DND-41 (cell line): ENCODE measurements around the gene CIDEC.

Experiments used
- EZH2 ChIP-seq: IDR thresholded peaks from 3 replicates; pipeline ENCODE4 v1.6.1; 2012; ENCODE audit warnings: borderline replicate concordance, low read depth, mild to moderate bottlenecking, moderate library complexity, low read length, inconsistent platforms; ENCODE audit not compliant: severe bottlenecking
- TF ChIP-seq, protein P1 (sequence below): IDR thresholded peaks from 2 replicates; pipeline ENCODE4 v1.5.1; 2012; ENCODE audit warnings: borderline replicate concordance, low read length, moderate library complexity, mild to moderate bottlenecking; ENCODE audit not compliant: poor library complexity, severe bottlenecking; ENCODE audit errors: extremely low read depth

DNA sequence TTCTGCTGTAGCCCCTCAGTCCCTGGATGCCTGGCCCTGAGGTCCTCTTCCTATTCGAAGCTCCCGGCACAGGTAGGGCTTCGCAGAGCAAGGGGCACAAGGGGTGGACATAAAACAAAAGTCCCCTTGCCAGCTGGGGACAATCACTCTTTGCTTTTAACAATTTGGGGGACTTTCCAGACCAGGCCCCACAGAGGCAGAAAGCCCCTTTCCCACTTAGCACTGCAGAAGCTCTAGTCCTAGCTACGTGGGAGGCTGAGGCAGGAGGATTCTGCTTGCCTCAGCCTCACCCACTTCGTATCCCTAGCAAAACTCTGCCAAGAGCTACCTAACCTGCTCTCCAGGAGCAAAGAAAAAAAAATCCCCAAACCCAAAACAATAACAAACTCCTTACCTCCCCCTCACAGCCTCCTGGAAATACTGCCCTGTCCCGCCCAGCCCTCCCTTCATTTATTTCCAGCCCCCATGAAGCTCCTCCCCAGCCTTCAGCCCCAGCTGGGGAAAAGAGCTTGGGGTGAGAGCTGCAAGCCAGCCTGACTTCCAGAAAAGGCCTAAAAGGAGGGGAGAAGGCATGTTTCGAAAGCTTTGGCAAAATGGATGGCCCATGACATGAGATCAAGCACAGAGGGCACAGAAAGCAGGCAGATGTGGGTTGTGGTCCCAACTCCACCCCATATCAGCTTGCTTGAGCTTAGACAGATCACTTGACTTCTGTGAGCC, at the start of gene CIDEC:
- TF ChIP-seq, protein P1, sequence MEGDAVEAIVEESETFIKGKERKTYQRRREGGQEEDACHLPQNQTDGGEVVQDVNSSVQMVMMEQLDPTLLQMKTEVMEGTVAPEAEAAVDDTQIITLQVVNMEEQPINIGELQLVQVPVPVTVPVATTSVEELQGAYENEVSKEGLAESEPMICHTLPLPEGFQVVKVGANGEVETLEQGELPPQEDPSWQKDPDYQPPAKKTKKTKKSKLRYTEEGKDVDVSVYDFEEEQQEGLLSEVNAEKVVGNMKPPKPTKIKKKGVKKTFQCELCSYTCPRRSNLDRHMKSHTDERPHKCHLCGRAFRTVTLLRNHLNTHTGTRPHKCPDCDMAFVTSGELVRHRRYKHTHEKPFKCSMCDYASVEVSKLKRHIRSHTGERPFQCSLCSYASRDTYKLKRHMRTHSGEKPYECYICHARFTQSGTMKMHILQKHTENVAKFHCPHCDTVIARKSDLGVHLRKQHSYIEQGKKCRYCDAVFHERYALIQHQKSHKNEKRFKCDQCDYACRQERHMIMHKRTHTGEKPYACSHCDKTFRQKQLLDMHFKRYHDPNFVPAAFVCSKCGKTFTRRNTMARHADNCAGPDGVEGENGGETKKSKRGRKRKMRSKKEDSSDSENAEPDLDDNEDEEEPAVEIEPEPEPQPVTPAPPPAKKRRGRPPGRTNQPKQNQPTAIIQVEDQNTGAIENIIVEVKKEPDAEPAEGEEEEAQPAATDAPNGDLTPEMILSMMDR = no peak
- TF ChIP-seq EZH2 = no peak
